ENCODE data around the gene RFNG.
A peak's percentile ranks its signal among the peaks of the same experiment; 100 is the strongest.

RFNG gene

GRCh38 chr17:82031885-82032627 lies 19.6 kb downstream of the RFNG start:
- DNase-seq (ENCODE audit: low read depth, low spot score) = no peak
- no peak overlapping the region for H3K27ac ChIP-seq (ENCODE audit: low read length)

GRCh38 chr17:82031303-82031884 lies 20.2 kb downstream of the RFNG start, which contains the start of gene RAC3:
Gene RAC3 (plus strand): TSS chr17:82031678. CDS start chr17:82031762, 84 bp downstream.
- H3K4me1 ChIP-seq (ENCODE audit: control insufficient read depth, insufficient read depth, low read length) = peaks cover 5% of the 10 kb centered on the region; the same call in 1 of the 2 replicates
- no peak within 1 kb of the TSS for H3K27ac ChIP-seq (ENCODE audit: low read length)
- no peaks in the 10 kb centered on the region for H3K9me3 ChIP-seq (ENCODE audit: control insufficient read depth, insufficient read depth, low read length)
- peaks cover 2% of the 10 kb centered on the region; the same call in 1 of the 2 replicates for H3K36me3 ChIP-seq (ENCODE audit: control insufficient read depth, insufficient read depth, low read length)
- no peaks in the 10 kb centered on the region for H3K27me3 ChIP-seq (ENCODE audit: control insufficient read depth, insufficient read depth, low read length)
- H3K4me3 ChIP-seq (ENCODE audit: low read length) = peak within 1 kb of the TSS; percentile 65
- no CpG with 5 or more reads among the region's 96 CpGs for WGBS (ENCODE audit: insufficient coverage, insufficient read length)
- no peak for DNase-seq (ENCODE audit: low read depth, low spot score)

More at GRCh38 chr17:82031885-82032627, 19.6 kb downstream of the RFNG start:
- Histone ChIP-seq H3K4me1 (ENCODE audit: control insufficient read depth, insufficient read depth, low read length) (peaks cover 5% of the 10 kb centered on the region; the same call in 1 of the 2 replicates), H3K27me3 (ENCODE audit: control insufficient read depth, insufficient read depth, low read length) (no peaks in the 10 kb centered on the region), H3K4me3 (ENCODE audit: low read length) (peak overlapping the region; percentile 65), H3K9me3 (ENCODE audit: control insufficient read depth, insufficient read depth, low read length) (no peaks in the 10 kb centered on the region), H3K36me3 (ENCODE audit: control insufficient read depth, insufficient read depth, low read length) (peaks cover 2% of the 10 kb centered on the region; the same call in 1 of the 2 replicates)
- WGBS (ENCODE audit: insufficient coverage, insufficient read length) = no CpG with 5 or more reads among the region's 59 CpGs

- no peak overlapping the region for H3K27ac ChIP-seq (ENCODE audit: low read length)
- peaks cover 2% of the 10 kb centered on the region; the same call in 1 of the 2 replicates for H3K36me3 ChIP-seq (ENCODE audit: control insufficient read depth, insufficient read depth, low read length)
- no peak for DNase-seq (ENCODE audit: low read depth, low spot score)
These were observed 20.9 kb downstream of the RFNG start for GRCh38 chr17:82030470-82031302.

GRCh38 chr17:82029990-82030469 lies 21.6 kb downstream of the RFNG start:
- no peak overlapping the region for H3K4me3 ChIP-seq (ENCODE audit: low read length)
- peaks cover 5% of the 10 kb centered on the region; the same call in 1 of the 2 replicates for H3K4me1 ChIP-seq (ENCODE audit: control insufficient read depth, insufficient read depth, low read length)
- no peaks in the 10 kb centered on the region for H3K27me3 ChIP-seq (ENCODE audit: control insufficient read depth, insufficient read depth, low read length)
- WGBS (ENCODE audit: insufficient coverage, insufficient read length) = no CpG with 5 or more reads among the region's 31 CpGs
- H3K36me3 ChIP-seq (ENCODE audit: control insufficient read depth, insufficient read depth, low read length) = peaks cover 2% of the 10 kb centered on the region; the same call in 1 of the 2 replicates
- no peaks in the 10 kb centered on the region for H3K9me3 ChIP-seq (ENCODE audit: control insufficient read depth, insufficient read depth, low read length)
- no peak overlapping the region for H3K27ac ChIP-seq (ENCODE audit: low read length)
- no peak for DNase-seq (ENCODE audit: low read depth, low spot score)

More at GRCh38 chr17:82030470-82031302, 20.9 kb downstream of the RFNG start:
- H3K4me1 ChIP-seq (ENCODE audit: control insufficient read depth, insufficient read depth, low read length) = peaks cover 5% of the 10 kb centered on the region; the same call in 1 of the 2 replicates
- H3K4me3 ChIP-seq (ENCODE audit: low read length) = peak overlapping the region; percentile 53; the same call in 1 of the 2 replicates
- WGBS (ENCODE audit: insufficient coverage, insufficient read length) = no CpG with 5 or more reads among the region's 94 CpGs
- H3K27me3 ChIP-seq (ENCODE audit: control insufficient read depth, insufficient read depth, low read length) = no peaks in the 10 kb centered on the region
- no peaks in the 10 kb centered on the region for H3K9me3 ChIP-seq (ENCODE audit: control insufficient read depth, insufficient read depth, low read length)

- no peak for DNase-seq (ENCODE audit: low read depth, low spot score)
- no CpG with 5 or more reads among the region's 16 CpGs for WGBS (ENCODE audit: insufficient coverage, insufficient read length)
- Histone ChIP-seq H3K36me3 (ENCODE audit: control insufficient read depth, insufficient read depth, low read length) (peaks cover 2% of the 10 kb centered on the region; the same call in 1 of the 2 replicates), H3K27me3 (ENCODE audit: control insufficient read depth, insufficient read depth, low read length) (no peaks in the 10 kb centered on the region), H3K4me1 (ENCODE audit: control insufficient read depth, insufficient read depth, low read length) (peaks cover 4% of the 10 kb centered on the region; the same call in 1 of the 2 replicates), H3K9me3 (ENCODE audit: control insufficient read depth, insufficient read depth, low read length) (no peaks in the 10 kb centered on the region), H3K27ac (ENCODE audit: low read length) (no peak overlapping the region), H3K4me3 (ENCODE audit: low read length) (no peak overlapping the region)
These were observed 22.2 kb downstream of the RFNG start for GRCh38 chr17:82029391-82029790.

GRCh38 chr17:82028966-82029365 lies 22.6 kb downstream of the RFNG start:
- Histone ChIP-seq H3K36me3 (ENCODE audit: control insufficient read depth, insufficient read depth, low read length) (peaks cover 2% of the 10 kb centered on the region; the same call in 1 of the 2 replicates), H3K4me1 (ENCODE audit: control insufficient read depth, insufficient read depth, low read length) (peaks cover 3% of the 10 kb centered on the region; the same call in 1 of the 2 replicates), H3K27me3 (ENCODE audit: control insufficient read depth, insufficient read depth, low read length) (no peaks in the 10 kb centered on the region), H3K27ac (ENCODE audit: low read length) (no peak overlapping the region), H3K9me3 (ENCODE audit: control insufficient read depth, insufficient read depth, low read length) (no peaks in the 10 kb centered on the region), H3K4me3 (ENCODE audit: low read length) (no peak overlapping the region)
- WGBS (ENCODE audit: insufficient coverage, insufficient read length) = no CpG with 5 or more reads among the region's 9 CpGs
- no peak for DNase-seq (ENCODE audit: low read depth, low spot score)

- Histone ChIP-seq H3K27me3 (ENCODE audit: control insufficient read depth, insufficient read depth, low read length) (no peaks in the 10 kb centered on the region), H3K4me3 (ENCODE audit: low read length) (no peak overlapping the region), H3K4me1 (ENCODE audit: control insufficient read depth, insufficient read depth, low read length) (peaks cover 3% of the 10 kb centered on the region; the same call in 1 of the 2 replicates), H3K36me3 (ENCODE audit: control insufficient read depth, insufficient read depth, low read length) (peaks cover 2% of the 10 kb centered on the region; the same call in 1 of the 2 replicates), H3K27ac (ENCODE audit: low read length) (no peak overlapping the region), H3K9me3 (ENCODE audit: control insufficient read depth, insufficient read depth, low read length) (no peaks in the 10 kb centered on the region)
- no CpG with 5 or more reads among the region's 13 CpGs for WGBS (ENCODE audit: insufficient coverage, insufficient read length)
- no peak for DNase-seq (ENCODE audit: low read depth, low spot score)
These were observed 23.4 kb downstream of the RFNG start for GRCh38 chr17:82028246-82028645.

GRCh38 chr17:82025401-82026107 lies 26.1 kb downstream of the RFNG start:
- no peaks in the 10 kb centered on the region for H3K9me3 ChIP-seq (ENCODE audit: control insufficient read depth, insufficient read depth, low read length)
- DNase-seq (ENCODE audit: low read depth, low spot score) = no peak
- no peak overlapping the region for H3K27ac ChIP-seq (ENCODE audit: low read length)
- peaks cover 1% of the 10 kb centered on the region for H3K4me1 ChIP-seq (ENCODE audit: control insufficient read depth, insufficient read depth, low read length)
- no CpG with 5 or more reads among the region's 25 CpGs for WGBS (ENCODE audit: insufficient coverage, insufficient read length)
- peaks cover 2% of the 10 kb centered on the region; the same call in 1 of the 2 replicates for H3K36me3 ChIP-seq (ENCODE audit: control insufficient read depth, insufficient read depth, low read length)
- no peak overlapping the region for H3K4me3 ChIP-seq (ENCODE audit: low read length)
- no peaks in the 10 kb centered on the region for H3K27me3 ChIP-seq (ENCODE audit: control insufficient read depth, insufficient read depth, low read length)

GRCh38 chr17:82024859-82025258 lies 26.8 kb downstream of the RFNG start:
- Histone ChIP-seq H3K36me3 (ENCODE audit: control insufficient read depth, insufficient read depth, low read length) (peaks cover 2% of the 10 kb centered on the region; the same call in 1 of the 2 replicates), H3K4me3 (ENCODE audit: low read length) (no peak overlapping the region), H3K27ac (ENCODE audit: low read length) (no peak overlapping the region), H3K27me3 (ENCODE audit: control insufficient read depth, insufficient read depth, low read length) (no peaks in the 10 kb centered on the region), H3K9me3 (ENCODE audit: control insufficient read depth, insufficient read depth, low read length) (no peaks in the 10 kb centered on the region), H3K4me1 (ENCODE audit: control insufficient read depth, insufficient read depth, low read length) (peaks cover 1% of the 10 kb centered on the region)
- no CpG with 5 or more reads among the region's 17 CpGs for WGBS (ENCODE audit: insufficient coverage, insufficient read length)
- DNase-seq (ENCODE audit: low read depth, low spot score) = no peak
